ENCODE results near the gene TAF15. TPM values are rescaled to one million over a fixed set of nuclear protein-coding genes. Genes with fewer than 3 reads are reported as not detected.

The TAF15 gene
- total RNA-seq, 2 experiments from 2014 or later: 65.9 to 256 TPM

DNA sequence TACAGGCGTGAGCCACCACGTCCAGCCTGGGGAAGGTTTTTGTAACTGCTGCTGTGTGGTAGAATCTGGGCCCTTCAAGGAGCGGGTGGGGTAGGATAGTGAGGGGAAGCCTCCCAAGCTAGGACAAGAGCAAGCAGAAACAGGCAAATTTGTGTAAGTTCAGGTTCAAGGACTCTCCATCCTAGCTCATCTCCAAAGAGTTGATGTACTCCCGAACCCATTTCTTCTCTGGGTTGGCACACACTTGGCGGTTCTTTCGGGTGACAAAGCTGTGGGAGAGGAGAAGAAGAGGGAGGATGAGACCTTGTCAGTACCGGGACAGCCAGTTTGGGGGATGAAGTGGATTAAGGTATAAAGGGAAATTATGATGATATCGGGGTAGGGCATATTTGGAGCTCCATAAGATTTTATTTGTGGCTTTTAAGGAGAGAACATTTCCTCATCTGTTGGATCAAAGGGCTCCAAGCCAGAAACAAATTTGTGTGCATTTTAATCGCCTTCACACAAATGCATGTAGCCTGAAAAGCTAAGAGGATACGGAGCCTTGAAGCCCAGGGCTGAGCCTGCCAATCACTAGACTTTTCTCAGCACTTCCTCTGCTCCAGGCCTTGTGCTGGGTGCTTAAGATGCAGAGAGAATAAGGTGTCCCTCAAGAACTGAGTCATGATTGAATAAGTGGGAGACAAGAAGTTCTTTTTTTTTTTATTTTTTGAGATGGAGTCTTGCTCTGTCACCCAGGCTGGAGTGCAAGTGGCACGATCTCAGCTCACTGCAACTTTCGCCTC, 63.1 kb downstream of the TAF15 start:
- H3K9me2 ChIP-seq (ENCODE audit: insufficient read depth, low read length): no peaks in the 10 kb centered on the region
- no TSS peak for BruUV-seq (replicated peaks)
- intact Hi-C loops (cut with micrococcal nuclease; ENCODE audit: unreplicated experiment): no loop called here
- H3K27ac ChIP-seq (ENCODE audit: low read depth, low read length, poor library complexity, severe bottlenecking): no peak overlapping the region
- H3K4me3 ChIP-seq (ENCODE audit: low read depth, low read length, poor library complexity, severe bottlenecking): no peak overlapping the region
- no peaks in the 10 kb centered on the region for H3K9me3 ChIP-seq (ENCODE audit: low read length)
- no peak for DNase-seq (ENCODE audit: low spot score)
- H3K4me2 ChIP-seq (ENCODE audit: low read length): no peak overlapping the region
- H2AFZ ChIP-seq (ENCODE audit: low read length): no peak overlapping the region
- H4K20me1 ChIP-seq (ENCODE audit: insufficient read depth, low read length): no peaks in the 10 kb centered on the region
- ChIA-PET CTCF (ENCODE audit: unreplicated experiment) (no interaction called here), POLR2A (interaction anchor here (0.6 to 1.1 kb wide), 2 partner anchors 8 to 91 kb away, joined by 3 to 4 read pairs; partner anchors contain the start of gene CCL5)
- H3K36me3 ChIP-seq (ENCODE audit: insufficient read depth, low read length): no peaks in the 10 kb centered on the region
- H3K79me2 ChIP-seq (ENCODE audit: insufficient read depth, low read depth, low read length): no peaks in the 10 kb centered on the region
- no peaks in the 10 kb centered on the region for H3K4me1 ChIP-seq (ENCODE audit: insufficient read depth, low read length, poor library complexity, severe bottlenecking)
- TF ChIP-seq, protein P1, sequence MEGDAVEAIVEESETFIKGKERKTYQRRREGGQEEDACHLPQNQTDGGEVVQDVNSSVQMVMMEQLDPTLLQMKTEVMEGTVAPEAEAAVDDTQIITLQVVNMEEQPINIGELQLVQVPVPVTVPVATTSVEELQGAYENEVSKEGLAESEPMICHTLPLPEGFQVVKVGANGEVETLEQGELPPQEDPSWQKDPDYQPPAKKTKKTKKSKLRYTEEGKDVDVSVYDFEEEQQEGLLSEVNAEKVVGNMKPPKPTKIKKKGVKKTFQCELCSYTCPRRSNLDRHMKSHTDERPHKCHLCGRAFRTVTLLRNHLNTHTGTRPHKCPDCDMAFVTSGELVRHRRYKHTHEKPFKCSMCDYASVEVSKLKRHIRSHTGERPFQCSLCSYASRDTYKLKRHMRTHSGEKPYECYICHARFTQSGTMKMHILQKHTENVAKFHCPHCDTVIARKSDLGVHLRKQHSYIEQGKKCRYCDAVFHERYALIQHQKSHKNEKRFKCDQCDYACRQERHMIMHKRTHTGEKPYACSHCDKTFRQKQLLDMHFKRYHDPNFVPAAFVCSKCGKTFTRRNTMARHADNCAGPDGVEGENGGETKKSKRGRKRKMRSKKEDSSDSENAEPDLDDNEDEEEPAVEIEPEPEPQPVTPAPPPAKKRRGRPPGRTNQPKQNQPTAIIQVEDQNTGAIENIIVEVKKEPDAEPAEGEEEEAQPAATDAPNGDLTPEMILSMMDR (conservative IDR thresholded peaks at IDR 0.05; ENCODE audit: low read length): no peak
- TF ChIP-seq EZH2phosphoT487 (IDR thresholded peaks at IDR 0.05; ENCODE audit: borderline replicate concordance, low read depth, low read length): no peak

DNA sequence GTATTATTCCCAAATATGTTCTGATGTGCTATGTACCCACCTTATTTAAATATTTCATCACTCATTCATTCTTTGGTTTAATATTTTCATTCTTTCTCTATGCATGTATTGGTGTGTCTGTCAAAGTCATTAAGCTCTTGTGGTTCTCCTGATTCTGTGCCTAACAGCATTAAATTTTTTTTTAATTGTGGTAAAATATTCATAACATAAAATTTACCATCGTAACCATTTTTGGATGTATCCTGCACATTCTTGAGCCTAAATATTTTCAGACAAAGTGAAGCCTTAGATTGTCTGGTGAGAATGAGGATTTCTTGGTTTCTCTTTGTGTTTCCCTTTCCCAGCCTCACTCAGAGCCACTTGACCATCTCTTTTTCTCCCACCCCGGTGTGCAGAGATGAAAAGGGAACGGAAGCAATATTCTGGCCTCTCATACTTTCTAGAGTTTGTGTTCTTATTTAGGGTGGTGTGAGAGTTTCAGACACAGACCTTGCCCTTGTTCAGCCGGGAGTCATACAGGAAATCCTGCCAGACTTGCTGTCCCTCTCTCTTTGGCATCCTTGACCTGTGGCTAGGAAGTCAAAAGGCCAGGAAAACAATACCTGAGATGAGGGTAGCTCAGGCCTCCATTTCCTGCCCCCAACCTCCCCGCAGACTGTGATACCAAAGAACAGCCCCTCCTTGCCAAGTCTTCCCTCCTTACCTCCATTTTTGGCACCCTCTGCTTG, 66.0 kb downstream of the TAF15 start:
- intact Hi-C loops (cut with micrococcal nuclease; ENCODE audit: unreplicated experiment): no loop called here
- Histone ChIP-seq H3K27ac (ENCODE audit: low read depth, low read length, poor library complexity, severe bottlenecking) (no peak overlapping the region), H3K36me3 (ENCODE audit: insufficient read depth, low read length) (no peaks in the 10 kb centered on the region), H3K9me2 (ENCODE audit: insufficient read depth, low read length) (no peaks in the 10 kb centered on the region), H3K79me2 (ENCODE audit: insufficient read depth, low read depth, low read length) (no peaks in the 10 kb centered on the region), H3K4me2 (ENCODE audit: low read length) (no peak overlapping the region), H2AFZ (ENCODE audit: low read length) (no peak overlapping the region), H3K9me3 (ENCODE audit: low read length) (no peaks in the 10 kb centered on the region), H3K4me1 (ENCODE audit: insufficient read depth, low read length, poor library complexity, severe bottlenecking) (peaks cover 4% of the 10 kb centered on the region), H3K4me3 (ENCODE audit: low read depth, low read length, poor library complexity, severe bottlenecking) (no peak overlapping the region), H4K20me1 (ENCODE audit: insufficient read depth, low read length) (no peaks in the 10 kb centered on the region)
- no peak for TF ChIP-seq EZH2phosphoT487 (IDR thresholded peaks at IDR 0.05; ENCODE audit: borderline replicate concordance, low read depth, low read length)
- TF ChIP-seq, protein P1 (conservative IDR thresholded peaks at IDR 0.05; ENCODE audit: low read length): no peak
- DNase-seq (ENCODE audit: low spot score): no peak
- ChIA-PET POLR2A (interaction anchor here (0.6 to 0.7 kb wide), 2 partner anchors 36 to 561 kb away, joined by 3 read pairs; no protein-coding TSS in a partner anchor), CTCF (ENCODE audit: unreplicated experiment) (no interaction called here)
- no TSS peak for BruUV-seq (replicated peaks)

DNA sequence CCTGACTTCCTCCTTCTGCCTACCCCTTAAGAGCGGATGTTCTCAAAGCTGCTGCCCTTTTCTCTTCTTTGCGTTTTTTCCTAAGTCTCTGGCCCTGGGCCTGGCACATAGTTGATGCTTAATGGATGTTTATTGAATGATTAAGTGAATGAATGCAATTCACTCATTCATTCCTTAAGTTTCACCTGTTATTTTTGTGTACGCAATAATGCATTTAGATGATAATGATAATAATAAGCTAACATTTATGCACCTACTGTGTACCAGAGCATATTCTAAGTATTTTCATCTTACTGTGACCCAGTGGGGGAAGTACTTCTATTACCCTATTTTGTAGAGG, 66.5 kb downstream of the TAF15 start:
- Histone ChIP-seq H3K9me3 (ENCODE audit: low read length) (no peaks in the 10 kb centered on the region), H3K36me3 (ENCODE audit: insufficient read depth, low read length) (no peaks in the 10 kb centered on the region), H3K4me2 (ENCODE audit: low read length) (no peak overlapping the region), H2AFZ (ENCODE audit: low read length) (no peak overlapping the region), H4K20me1 (ENCODE audit: insufficient read depth, low read length) (no peaks in the 10 kb centered on the region), H3K9me2 (ENCODE audit: insufficient read depth, low read length) (no peaks in the 10 kb centered on the region), H3K79me2 (ENCODE audit: insufficient read depth, low read depth, low read length) (no peaks in the 10 kb centered on the region), H3K27ac (ENCODE audit: low read depth, low read length, poor library complexity, severe bottlenecking) (no peak overlapping the region), H3K4me3 (ENCODE audit: low read depth, low read length, poor library complexity, severe bottlenecking) (no peak overlapping the region), H3K4me1 (ENCODE audit: insufficient read depth, low read length, poor library complexity, severe bottlenecking) (peaks cover 9% of the 10 kb centered on the region)
- no TSS peak for BruUV-seq (replicated peaks)
- intact Hi-C loops (cut with micrococcal nuclease; ENCODE audit: unreplicated experiment): no loop called here
- DNase-seq (ENCODE audit: low spot score): no peak
- ChIA-PET POLR2A (interaction anchor here (0.7 kb wide), 1 partner anchor 562 kb away, joined by 3 read pairs; no protein-coding TSS in a partner anchor), CTCF (ENCODE audit: unreplicated experiment) (no interaction called here)
- TF ChIP-seq EZH2phosphoT487 (IDR thresholded peaks at IDR 0.05; ENCODE audit: borderline replicate concordance, low read depth, low read length): no peak
- TF ChIP-seq, protein P1 (conservative IDR thresholded peaks at IDR 0.05; ENCODE audit: low read length): no peak
